ENCODE measurements around the gene VTCN1. TPM values are rescaled to one million over a fixed set of nuclear protein-coding genes. Genes with fewer than 3 reads are reported as not detected.

VTCN1 gene
- total and polyA plus RNA-seq, 2 of the 8 experiments (the other 6 are each of a cell fraction or from before 2014, with no cell fraction given): 0.32 TPM; not detected in 1

GRCh38 chr1:117188816-117189437, 21.8 kb downstream of the VTCN1 start:
- no peaks in the 10 kb centered on the region for H3K9me3 ChIP-seq (ENCODE audit: insufficient read depth in 2 of 2, low read depth in 1 of 2, low read length in 1 of 2)
- H4K5ac ChIP-seq (ENCODE audit: insufficient read length, low read depth, low read length): no peak overlapping the region
- no peaks in the 10 kb centered on the region for H3K36me3 ChIP-seq (ENCODE audit: control insufficient read depth in 2 of 4, insufficient read depth in 4 of 4, low read length in 3 of 4)
- no peaks in the 10 kb centered on the region for H3K4me1 ChIP-seq (replicated peaks in 1 of 4; ENCODE audit: control insufficient read depth in 3 of 4, insufficient read depth in 4 of 4, low read length in 3 of 4)
- WGBS, 2 experiments (ENCODE audit: extremely low coverage in 1 of 2, insufficient coverage in 1 of 2, insufficient read length in 1 of 2, insufficient replicate concordance in 2 of 2, low coverage in 1 of 2, low lambda C conversion rate in 2 of 2, missing lambda C conversion rate in 1 of 2): 89% methylated on average over 8 of the region's 8 CpGs; no CpG with 5 or more reads in 1 of the 2 experiments
- H2AFZ ChIP-seq (ENCODE audit: low read length): no peak overlapping the region
- H2BK120ac ChIP-seq (replicated peaks; ENCODE audit: low read depth, low read length): no peak overlapping the region
- no peak overlapping the region for H2AK5ac ChIP-seq (ENCODE audit: low read depth, low read length)
- H3K79me2 ChIP-seq (ENCODE audit: control insufficient read depth in 1 of 2, insufficient read depth in 2 of 2, low read length in 2 of 2): no peaks in the 10 kb centered on the region
- DNase-seq (ENCODE audit: low read depth in 1 of 2, low spot score in 2 of 2): no peak
- no peak for FAIRE-seq
- H3K23ac ChIP-seq (ENCODE audit: insufficient read length): no peak overlapping the region
- no peak for TF ChIP-seq KDM4A (IDR thresholded peaks at IDR 0.05; ENCODE audit: low read depth, low read length, severe bottlenecking)
- no peak for TF ChIP-seq BRCA1 (IDR thresholded peaks at IDR 0.05; ENCODE audit: low read depth, low read length)
- TF ChIP-seq USF2 (IDR thresholded peaks at IDR 0.05; ENCODE audit: low read length): no peak
- ChIA-PET CTCF (ENCODE audit: partially characterized antibody) (interaction anchor here (1.0 kb wide), 1 partner anchor 95 kb away, joined by 3 read pairs; no protein-coding TSS in a partner anchor), POLR2A (ENCODE audit: partially characterized antibody) (no interaction called here)
- H3K14ac ChIP-seq (ENCODE audit: insufficient read length): no peak overlapping the region
- H2BK5ac ChIP-seq (ENCODE audit: low read depth, low read length): no peak overlapping the region
- no peak overlapping the region for H3K56ac ChIP-seq (replicated peaks; ENCODE audit: insufficient read length, low read depth, low read length)
- H3K4ac ChIP-seq (replicated peaks; ENCODE audit: insufficient read length, low read depth, low read length): no peak overlapping the region
- H3K23me2 ChIP-seq (ENCODE audit: low read depth, low read length): no peaks in the 10 kb centered on the region
- H2BK12ac ChIP-seq (ENCODE audit: low read depth, low read length): no peak overlapping the region
- no peaks in the 10 kb centered on the region for H4K20me1 ChIP-seq (replicated peaks in 1 of 2; ENCODE audit: control insufficient read depth in 1 of 2, insufficient read depth in 2 of 2, low read length in 2 of 2)
- no peak overlapping the region for H3K9ac ChIP-seq (replicated peaks in 1 of 4; ENCODE audit: extremely low read depth in 1 of 4, low read depth in 3 of 4, low read length in 3 of 4)
- H3K4me2 ChIP-seq (ENCODE audit: insufficient read depth in 1 of 2, low read depth in 2 of 2, low read length in 2 of 2): no peak overlapping the region
- H4K91ac ChIP-seq (replicated peaks; ENCODE audit: insufficient read length, low read length): no peak overlapping the region
- no peak overlapping the region for H3K4me3 ChIP-seq (ENCODE audit: extremely low read depth in 1 of 4, insufficient read depth in 2 of 4, low read depth in 3 of 4, low read length in 4 of 4)
- H4K8ac ChIP-seq (ENCODE audit: extremely low read depth, insufficient read depth, low read length): no peak overlapping the region
- no peak overlapping the region for H2BK20ac ChIP-seq (ENCODE audit: low read length)
- no peak overlapping the region for H3K18ac ChIP-seq (ENCODE audit: extremely low read depth, low read length)
- H3K79me1 ChIP-seq (ENCODE audit: low read depth, low read length): no peaks in the 10 kb centered on the region
- no peak overlapping the region for H2BK15ac ChIP-seq (ENCODE audit: low read length)
- H3K27ac ChIP-seq (ENCODE audit: low read depth, low read length): no peak overlapping the region
- H3K27me3 ChIP-seq (replicated peaks in 1 of 4; ENCODE audit: control insufficient read depth in 3 of 4, extremely low read depth in 1 of 4, insufficient read depth in 3 of 4, low read length in 3 of 4): no peaks in the 10 kb centered on the region

Measured in H1 (cell line).